Mononuclear cell (primary cell): ENCODE data around the gene TMEM252. TPM values are rescaled to one million over a fixed set of nuclear protein-coding genes. Genes with fewer than 3 reads are reported as not detected.

ENCODE experiments used
- H3K27me3 ChIP-seq: 2 replicates; pipeline ENCODE4 v1.6.0; 2011; ENCODE audit warnings: low read length, control low read depth; ENCODE audit not compliant: insufficient read depth
- H3K4me1 ChIP-seq: 2 replicates; pipeline ENCODE4 v1.5.1; 2011; ENCODE audit warnings: mild to moderate bottlenecking, low read length, control low read depth; ENCODE audit not compliant: insufficient read depth
- H3K4me3 ChIP-seq: 2 replicates; pipeline ENCODE4 v1.5.1; 2011; ENCODE audit warnings: mild to moderate bottlenecking, low read length, moderate library complexity
- H3K9me3 ChIP-seq: 2 replicates; pipeline ENCODE4 v1.5.1; 2011; ENCODE audit warnings: low read depth, mild to moderate bottlenecking, control low read depth, low read length
- total RNA-seq: library from RNA; depleted of rRNA; stranded (reverse); fragments of >200 nt; gene quantifications from one replicate; pipeline ENCODE4 v1.2.3, GENCODE V29; 2012

The TMEM252 gene
- total RNA-seq, 1 donor: not detected

- Histone ChIP-seq H3K9me3 (no peaks in the 10 kb centered on the region), H3K4me3 (no peak overlapping the region), H3K27me3 (no peaks in the 10 kb centered on the region), H3K4me1 (no peaks in the 10 kb centered on the region)
These were observed 44.3 kb downstream of the TMEM252 start for GRCh38 chr9:68496356-68496755.

- Histone ChIP-seq H3K27me3 (no peaks in the 10 kb centered on the region), H3K4me1 (no peaks in the 10 kb centered on the region), H3K9me3 (no peaks in the 10 kb centered on the region), H3K4me3 (no peak overlapping the region)
These were observed 45.4 kb downstream of the TMEM252 start for GRCh38 chr9:68495247-68495646.

GRCh38 chr9:68493958-68494577 is 46.6 kb downstream of the TMEM252 start:
- H3K4me3 ChIP-seq: no peak overlapping the region
- no peaks in the 10 kb centered on the region for H3K4me1 ChIP-seq
- no peaks in the 10 kb centered on the region for H3K9me3 ChIP-seq
- no peaks in the 10 kb centered on the region for H3K27me3 ChIP-seq

- Histone ChIP-seq H3K9me3 (no peaks in the 10 kb centered on the region), H3K4me3 (no peak overlapping the region), H3K4me1 (no peaks in the 10 kb centered on the region), H3K27me3 (no peaks in the 10 kb centered on the region)
These were observed 47.1 kb downstream of the TMEM252 start for GRCh38 chr9:68493541-68493940.

- Histone ChIP-seq H3K4me3 (no peak overlapping the region), H3K27me3 (no peaks in the 10 kb centered on the region), H3K4me1 (no peaks in the 10 kb centered on the region), H3K9me3 (no peaks in the 10 kb centered on the region)
These were observed 47.9 kb downstream of the TMEM252 start for GRCh38 chr9:68492806-68493205.

GRCh38 chr9:68489646-68490045 is 51.0 kb downstream of the TMEM252 start:
- Histone ChIP-seq H3K27me3 (no peaks in the 10 kb centered on the region), H3K9me3 (peaks cover 5% of the 10 kb centered on the region), H3K4me1 (no peaks in the 10 kb centered on the region), H3K4me3 (no peak overlapping the region)

- H3K27me3 ChIP-seq: no peaks in the 10 kb centered on the region
- H3K4me1 ChIP-seq: no peaks in the 10 kb centered on the region
- peaks cover 5% of the 10 kb centered on the region for H3K9me3 ChIP-seq
- H3K4me3 ChIP-seq: no peak overlapping the region
These were observed 52.6 kb downstream of the TMEM252 start for GRCh38 chr9:68488126-68488525.

Other genes starting within 250 kb of the TMEM252 start
- not detected for gene FOXD4L3, start 238.0 kb downstream of the TMEM252 start, total RNA-seq
- gene PGM5, start 184.3 kb downstream of the TMEM252 start, total RNA-seq: 0.21 TPM
- gene PIP5K1B, start 164.4 kb upstream of the TMEM252 start, total RNA-seq: 1.5 TPM